Body of pancreas (tissue), 4 donors: ENCODE results near the gene COX6A1. TPM values are rescaled to one million over a fixed set of nuclear protein-coding genes. Genes with fewer than 3 reads are reported as not detected.
A peak's percentile ranks its signal among the peaks of the same experiment; 100 is the strongest.
"Not testable (repeated sequence)": the region's sequence is repeated elsewhere in the genome, so short reads cannot be mapped to it uniquely, and the experiment has no call there.

Source experiments
- ATAC-seq: fragments of 150-250 bp; one replicate; pipeline ENCODE4 v1.9.1; 2016
- DNase-seq, 4 donors: peaks; one replicate each; pipeline ENCODE4 v3.0.0-alpha.2; 2019
- H3K27ac ChIP-seq, 4 donors: fragments of 200-600 bp; sonication (generic); 1 replicate in 3 of 4; 2 replicates in 1 of 4; pipeline versions ENCODE4 v1.5.1 to v1.6.1; 2016 to 2019; ENCODE audit warnings: mild to moderate bottlenecking in 1 of 4, mixed read lengths in 1 of 4, moderate library complexity in 1 of 4
- H3K27me3 ChIP-seq, 2 donors: fragments of 200-600 bp; sonication (generic); one replicate each; pipeline ENCODE4 v1.6.0; 2016; ENCODE audit warnings: mild to moderate bottlenecking in 1 of 2
- H3K36me3 ChIP-seq, 2 donors: fragments of 200-600 bp; sonication (generic); replicated peaks in 1 of 2; 2 replicates each; pipeline ENCODE4 v1.5.1; 2016; ENCODE audit warnings: low read depth in 2 of 2; ENCODE audit not compliant: insufficient read depth in 1 of 2
- H3K4me1 ChIP-seq: fragments of 200-600 bp; sonication (generic); one replicate; pipeline ENCODE4 v1.6.0; 2016
- H3K4me3 ChIP-seq, 2 donors: fragments of 200-600 bp; sonication (generic); 1 replicate in 1 of 2; 2 replicates in 1 of 2; pipeline ENCODE4 v1.5.1; 2016 to 2019
- H3K9me3 ChIP-seq, 3 donors: fragments of 200-600 bp; sonication (generic); 1 replicate in 2 of 3; 2 replicates in 1 of 3; pipeline ENCODE4 v1.5.1; 2016
- POLR2A ChIP-seq, 3 donors: fragments of 450-650 bp; IDR thresholded peaks; one replicate each; pipeline ENCODE4 v1.6.1; 2016; ENCODE audit warnings: antibody characterized with exemption in 3 of 3, mild to moderate bottlenecking in 2 of 3
- WGBS, 2 donors: methylation state at CpG; one replicate each; pipeline ENCODE4 v1.1.5; 2017; 5-methylcytosine and 5-hydroxymethylcytosine counted together
- intact Hi-C: fragments of 100-400 bp; cut with DNase I; formaldehyde crosslinking; loops from one replicate; pipeline ENCODE4 v1.15.1; 2023
- total RNA-seq, 2 donors: library from RNA; depleted of rRNA; stranded (reverse); fragments of >200 nt; gene quantifications; one replicate each; pipeline ENCODE4 v1.1.0, GENCODE V29; 2016
- TF ChIP-seq, protein P1 (sequence below), 7 experiments: fragments of 450-650 bp in 4 of 7; fragments of 200-600 bp in 3 of 7; sonication (generic) in 3 of 7; IDR thresholded peaks; one replicate each; pipeline ENCODE4 v1.5.1; 2016 to 2019; ENCODE audit warnings: antibody characterized with exemption in 7 of 7

COX6A1 gene
- total RNA-seq, 2 donors from 2014 or later: 183 to 359 TPM

DNA sequence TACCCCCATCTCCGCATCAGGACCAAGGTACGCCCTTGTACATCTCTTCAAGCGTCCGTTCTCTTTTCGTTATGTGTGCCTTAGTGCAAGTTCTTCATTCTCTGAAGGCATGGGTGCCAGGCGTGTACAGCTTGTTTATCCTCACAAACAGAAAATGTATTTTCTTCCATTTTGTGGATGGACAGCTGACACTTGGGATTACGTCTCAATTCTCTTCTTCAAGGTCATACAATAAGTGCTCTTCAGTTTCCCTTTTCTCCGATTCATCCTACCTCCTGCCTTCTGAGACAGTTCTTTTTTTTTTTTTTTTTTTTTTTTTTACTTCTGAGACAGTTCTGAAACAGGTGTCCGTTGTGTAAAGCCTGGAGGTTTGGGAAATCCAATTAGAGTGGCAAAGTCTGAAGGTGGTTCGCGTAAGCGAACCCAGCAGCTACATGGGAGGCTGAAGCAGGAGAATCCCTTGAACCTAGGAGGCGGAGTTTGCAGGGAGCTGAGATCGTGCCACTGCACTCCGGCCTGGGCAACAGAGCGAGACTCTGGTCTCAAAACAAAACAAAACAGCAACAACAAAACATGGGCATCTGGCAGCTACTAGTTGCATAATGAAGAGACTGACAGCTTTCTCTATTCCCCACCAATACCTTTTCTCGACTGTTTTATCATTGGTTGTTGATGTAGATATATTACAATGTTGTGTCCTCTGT is 734 bp downstream of the COX6A1 start:
- H3K27ac ChIP-seq: peak overlapping the region in 3 of 4 donors; percentile 67 to 86 (median 72)
- ATAC-seq: no peak
- intact Hi-C loops: no loop called here

DNA sequence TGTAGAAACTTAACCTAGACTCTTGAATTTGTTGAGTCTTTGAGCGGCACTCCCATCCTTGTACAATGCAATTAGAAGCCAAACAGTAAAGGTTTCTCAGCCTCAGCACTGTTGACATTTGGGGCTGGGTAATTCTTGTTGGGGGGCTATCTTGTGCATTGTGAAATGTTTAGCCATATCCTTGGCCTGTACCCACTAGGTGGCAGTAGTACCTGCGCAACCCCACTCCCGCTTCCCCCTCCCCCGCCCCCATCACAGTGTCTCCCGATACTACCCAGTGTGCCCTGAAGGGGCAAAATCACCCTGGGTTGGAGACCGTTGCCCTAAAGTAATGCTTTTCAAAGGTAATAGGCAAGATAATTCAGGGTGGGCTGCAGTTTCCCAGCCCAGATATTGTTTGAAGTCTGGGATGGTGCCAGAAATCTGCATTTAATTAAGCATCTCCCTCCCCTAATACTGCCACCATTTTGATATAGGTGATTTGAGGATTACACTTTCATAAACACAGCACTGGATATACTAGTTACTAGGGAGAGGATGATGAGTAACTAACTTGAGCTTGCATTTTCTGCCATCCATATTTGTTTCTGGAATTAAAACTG is 1.8 kb downstream of the COX6A1 start:
- no peak overlapping the region for H3K4me3 ChIP-seq
- TF ChIP-seq POLR2A (IDR thresholded peaks at IDR 0.05): no peak
- TF ChIP-seq, protein P1, sequence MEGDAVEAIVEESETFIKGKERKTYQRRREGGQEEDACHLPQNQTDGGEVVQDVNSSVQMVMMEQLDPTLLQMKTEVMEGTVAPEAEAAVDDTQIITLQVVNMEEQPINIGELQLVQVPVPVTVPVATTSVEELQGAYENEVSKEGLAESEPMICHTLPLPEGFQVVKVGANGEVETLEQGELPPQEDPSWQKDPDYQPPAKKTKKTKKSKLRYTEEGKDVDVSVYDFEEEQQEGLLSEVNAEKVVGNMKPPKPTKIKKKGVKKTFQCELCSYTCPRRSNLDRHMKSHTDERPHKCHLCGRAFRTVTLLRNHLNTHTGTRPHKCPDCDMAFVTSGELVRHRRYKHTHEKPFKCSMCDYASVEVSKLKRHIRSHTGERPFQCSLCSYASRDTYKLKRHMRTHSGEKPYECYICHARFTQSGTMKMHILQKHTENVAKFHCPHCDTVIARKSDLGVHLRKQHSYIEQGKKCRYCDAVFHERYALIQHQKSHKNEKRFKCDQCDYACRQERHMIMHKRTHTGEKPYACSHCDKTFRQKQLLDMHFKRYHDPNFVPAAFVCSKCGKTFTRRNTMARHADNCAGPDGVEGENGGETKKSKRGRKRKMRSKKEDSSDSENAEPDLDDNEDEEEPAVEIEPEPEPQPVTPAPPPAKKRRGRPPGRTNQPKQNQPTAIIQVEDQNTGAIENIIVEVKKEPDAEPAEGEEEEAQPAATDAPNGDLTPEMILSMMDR (IDR thresholded peaks at IDR 0.05): peak; percentile 50 to 73 (median 63)
- intact Hi-C loops: no loop called here
- no peaks in the 10 kb centered on the region for H3K27me3 ChIP-seq
- 3 to 8% methylated on average over 6 of the region's 6 CpGs for WGBS, 2 donors
- H3K9me3 ChIP-seq: no peaks in the 10 kb centered on the region
- peaks cover 22% of the 10 kb centered on the region for H3K4me1 ChIP-seq
- ATAC-seq (peak; percentile 62), DNase-seq (peak; percentile 66 to 76 (median 74))
- peaks cover 0 to 3% of the 10 kb centered on the region in 2 donors for H3K36me3 ChIP-seq
- peak overlapping the region in 1 of 4 donors; percentile 39 for H3K27ac ChIP-seq

More for the DNA sequence above, 734 bp downstream of the COX6A1 start:
- Histone ChIP-seq H3K36me3 (peaks cover 0 to 2% of the 10 kb centered on the region in 2 donors), H3K27me3 (no peaks in the 10 kb centered on the region), H3K4me3 (peak overlapping the region; percentile 71 to 89), H3K4me1 (peaks cover 17% of the 10 kb centered on the region), H3K9me3 (no peaks in the 10 kb centered on the region)
- DNase-seq: no peak
- 20 to 21% methylated on average over 17 of the region's 17 CpGs for WGBS, 2 donors
- TF ChIP-seq, protein P1 (IDR thresholded peaks at IDR 0.05): no peak
- TF ChIP-seq POLR2A (IDR thresholded peaks at IDR 0.05): no peak

DNA sequence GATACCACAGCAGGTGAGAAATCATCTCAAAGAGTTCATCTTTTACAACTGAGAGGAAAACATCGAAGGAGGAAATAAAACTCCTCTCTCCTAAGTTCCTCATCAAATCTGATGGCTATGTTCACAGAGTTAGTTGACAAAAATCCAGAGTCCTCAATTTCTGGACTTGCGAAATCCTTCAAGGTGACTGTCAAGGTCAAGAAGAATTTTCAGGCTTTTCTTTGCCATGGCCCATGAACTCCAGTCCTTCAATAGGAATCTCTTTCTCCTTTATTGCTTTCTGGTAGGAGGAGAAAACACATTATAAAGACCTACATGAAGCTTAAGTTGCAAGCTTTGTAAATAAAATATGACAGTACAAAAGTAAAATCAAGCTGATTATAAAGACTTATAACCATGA is 6.8 kb downstream of the COX6A1 start:
- DNase-seq (no peak), ATAC-seq (no peak)
- no peak for TF ChIP-seq POLR2A (IDR thresholded peaks at IDR 0.05)
- TF ChIP-seq, protein P1 (IDR thresholded peaks at IDR 0.05): no peak
- Histone ChIP-seq H3K4me3 (no peak overlapping the region), H3K4me1 (peaks cover 46% of the 10 kb centered on the region), H3K9me3 (no peaks in the 10 kb centered on the region), H3K27me3 (no peaks in the 10 kb centered on the region), H3K36me3 (peaks cover 0 to 4% of the 10 kb centered on the region in 2 donors), H3K27ac (peak overlapping the region in 1 of 4 donors; percentile 3)
- WGBS, 2 donors: 36 to 44% methylated on average over 2 of the region's 2 CpGs
- intact Hi-C loops: no loop called here

DNA sequence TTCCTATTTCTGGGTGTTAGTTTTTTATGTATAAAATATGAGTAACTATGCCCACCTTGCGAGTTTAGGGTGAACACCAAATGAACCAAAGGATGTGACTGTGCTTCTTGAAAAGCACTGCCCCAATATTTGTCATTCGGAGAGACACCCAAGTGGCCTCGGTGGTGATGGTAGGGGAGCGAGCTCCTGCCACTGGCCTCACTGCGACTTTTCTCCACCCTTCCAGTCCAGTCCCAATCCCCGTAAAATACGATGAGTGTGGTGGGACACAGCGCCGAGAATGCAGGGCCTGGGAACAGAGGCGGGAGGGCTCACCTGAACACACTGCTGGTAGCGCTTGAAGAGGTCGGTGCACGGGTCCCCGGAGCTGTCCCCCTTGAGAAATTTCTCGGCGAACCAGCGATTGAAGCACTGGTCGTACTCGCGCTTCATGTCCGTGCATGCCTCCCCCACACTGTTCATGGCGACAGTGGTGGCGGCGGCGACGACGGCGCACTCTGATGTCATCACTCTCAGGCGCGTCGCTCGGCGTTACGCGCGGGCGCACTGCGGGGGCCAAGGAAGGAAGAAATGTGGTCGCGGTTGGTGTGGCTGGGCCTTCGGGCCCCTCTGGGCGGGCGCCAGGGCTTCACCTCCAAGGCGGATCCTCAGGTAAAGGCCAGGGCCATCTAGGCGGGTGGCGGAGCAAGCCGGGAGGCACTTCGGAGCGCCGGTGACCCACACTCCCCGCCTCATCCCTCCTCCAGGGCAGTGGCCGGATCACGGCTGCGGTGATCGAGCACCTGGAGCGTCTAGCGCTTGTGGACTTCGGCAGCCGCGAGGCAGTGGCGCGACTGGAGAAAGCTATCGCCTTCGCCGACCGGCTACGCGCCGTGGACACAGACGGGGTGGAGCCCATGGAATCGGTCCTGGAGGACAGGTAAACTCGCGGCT is 8.3 kb downstream of the COX6A1 start, which contains the start of the genes GATC and TRIAP1:
GATC (plus strand) TSS at position 534 of the 933 bp plus-strand sequence; CDS start at position 571, 37 bp downstream.
TRIAP1 (minus strand) TSS at position 474 of the 933 bp plus-strand sequence; CDS start at position 462, 12 bp downstream.
- Histone ChIP-seq H3K4me3 (peak within 1 kb of the TSS; percentile 60 to 84), H3K9me3 (no peaks in the 10 kb centered on the region), H3K4me1 (peaks cover 46% of the 10 kb centered on the region), H3K36me3 (peaks cover 0 to 1% of the 10 kb centered on the region in 2 donors), H3K27me3 (no peaks in the 10 kb centered on the region), H3K27ac (peak within 1 kb of the TSS; percentile 79 to 94 (median 86))
- ATAC-seq: peak; percentile 96
- DNase-seq: peak; percentile 78 to 85 (median 83)
- 0% methylated on average over 4 to 73 of the region's 73 CpGs for WGBS, 2 donors
- intact Hi-C loops: no loop called here
- TF ChIP-seq, protein P1 (IDR thresholded peaks at IDR 0.05): peak in 2 of 7 experiments; percentile 11 to 22
- peak; percentile 45 to 87 (median 86) for TF ChIP-seq POLR2A (IDR thresholded peaks at IDR 0.05)

DNA sequence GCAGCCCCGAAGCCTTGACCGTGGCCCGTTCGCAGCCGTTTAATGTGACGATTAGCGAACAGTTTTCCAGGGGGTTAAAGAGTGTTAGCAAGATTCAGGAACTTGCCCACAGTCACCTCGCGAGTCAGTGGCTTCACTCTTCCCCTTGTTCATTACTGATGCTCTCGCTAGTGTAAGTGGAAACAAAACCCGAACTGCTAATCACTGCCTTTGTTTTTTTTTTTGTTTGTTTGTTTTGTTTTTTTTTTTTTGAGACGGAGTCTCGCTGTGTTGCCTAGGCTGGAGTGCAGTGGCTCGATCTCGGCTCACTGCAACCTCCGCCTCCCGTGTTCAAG is 8.9 kb downstream of the COX6A1 start:
- H3K27me3 ChIP-seq, H3K36me3 ChIP-seq, H3K9me3 ChIP-seq, DNase-seq, ATAC-seq, intact Hi-C loops: not testable (repeated sequence)
- H3K27ac ChIP-seq: peak overlapping the region; percentile 79 to 94 (median 86)
- WGBS, 2 donors: 3 to 7% methylated on average over 14 to 17 of the region's 17 CpGs
- peak overlapping the region; percentile 60 to 84 for H3K4me3 ChIP-seq
- H3K4me1 ChIP-seq: peaks cover 46% of the 10 kb centered on the region
